Neuronal stem cell (in vitro differentiated cells): ENCODE results near the gene RAPGEF6.

Source experiments
- DNase-seq: peaks from one replicate; pipeline ENCODE4 v3.0.0-alpha.2; 2013; ENCODE audit warnings: low spot score
- H2AFZ ChIP-seq: one replicate; pipeline ENCODE4 v1.6.1; 2013; ENCODE audit warnings: mild to moderate bottlenecking, low read length, inconsistent platforms
- H2AK5ac ChIP-seq: 2 replicates; pipeline ENCODE4 v1.6.1; 2013; ENCODE audit warnings: low read depth, mild to moderate bottlenecking, inconsistent platforms, low read length, moderate library complexity, mixed read lengths
- H2BK120ac ChIP-seq: 2 replicates; pipeline ENCODE4 v1.6.1; 2013; ENCODE audit warnings: low read depth, mild to moderate bottlenecking, inconsistent platforms, low read length, moderate library complexity, mixed read lengths
- H2BK12ac ChIP-seq: one replicate; pipeline ENCODE4 v1.6.1; 2013; ENCODE audit warnings: low read length, inconsistent platforms
- H2BK15ac ChIP-seq: 2 replicates; pipeline ENCODE4 v1.6.1; 2013; ENCODE audit warnings: mild to moderate bottlenecking, low read length, inconsistent platforms, mixed read lengths
- H2BK5ac ChIP-seq: one replicate; pipeline ENCODE4 v1.6.1; 2013; ENCODE audit warnings: inconsistent platforms, mild to moderate bottlenecking, low read length, moderate library complexity
- H3K14ac ChIP-seq: one replicate; pipeline ENCODE4 v1.6.1; 2013; ENCODE audit warnings: low read length, inconsistent platforms
- H3K18ac ChIP-seq: 2 replicates; pipeline ENCODE4 v1.6.1; 2013; ENCODE audit warnings: low read length, inconsistent platforms
- H3K23ac ChIP-seq: 2 replicates; pipeline ENCODE4 v1.6.1; 2013; ENCODE audit warnings: low read depth, mild to moderate bottlenecking, mixed read lengths, low read length, inconsistent platforms; ENCODE audit not compliant: poor library complexity
- H3K27ac ChIP-seq: replicated peaks from 3 replicates; pipeline ENCODE4 v1.5.1; 2013; ENCODE audit warnings: low read length, inconsistent platforms
- H3K27me3 ChIP-seq, 3 experiments: 2 replicates each; pipeline ENCODE4 v1.6.1; 2013; ENCODE audit warnings: low read length in 3 of 3, mild to moderate bottlenecking in 2 of 3, inconsistent platforms in 1 of 3, low read depth in 1 of 3, mixed read lengths in 1 of 3, moderate library complexity in 1 of 3; ENCODE audit not compliant: control insufficient read depth in 3 of 3, insufficient read depth in 3 of 3
- H3K36me3 ChIP-seq, 2 donors: replicated peaks in 1 of 2; 2 replicates each; pipeline ENCODE4 v1.6.1; 2013; ENCODE audit warnings: low read length in 2 of 2; ENCODE audit not compliant: control insufficient read depth in 2 of 2, insufficient read depth in 2 of 2
- H3K4ac ChIP-seq: 2 replicates; pipeline ENCODE4 v1.6.1; 2013; ENCODE audit warnings: inconsistent platforms, mild to moderate bottlenecking, low read length, moderate library complexity
- H3K4me1 ChIP-seq, 2 donors: 1 replicate in 1 of 2; 2 replicates in 1 of 2; pipeline ENCODE4 v1.6.1; 2013; ENCODE audit warnings: low read length in 2 of 2, low read depth in 1 of 2; ENCODE audit not compliant: control insufficient read depth in 2 of 2, insufficient read depth in 1 of 2
- H3K4me2 ChIP-seq: one replicate; pipeline ENCODE4 v1.6.1; 2013; ENCODE audit warnings: mild to moderate bottlenecking, low read length, inconsistent platforms; ENCODE audit not compliant: insufficient read depth, poor library complexity, severe bottlenecking
- H3K4me3 ChIP-seq, 2 donors: 2 replicates each; pipeline ENCODE4 v1.5.1; 2013; ENCODE audit warnings: low read length in 2 of 2, mild to moderate bottlenecking in 2 of 2, inconsistent platforms in 1 of 2, moderate library complexity in 1 of 2
- H3K79me1 ChIP-seq: one replicate; pipeline ENCODE4 v1.6.1; 2013; ENCODE audit warnings: low read depth, mild to moderate bottlenecking, inconsistent platforms, low read length, moderate library complexity
- H3K9ac ChIP-seq: one replicate; pipeline ENCODE4 v1.6.1; 2013; ENCODE audit warnings: mild to moderate bottlenecking, low read depth, low read length, inconsistent platforms; ENCODE audit not compliant: poor library complexity
- H3K9me3 ChIP-seq, 2 donors: replicated peaks in 1 of 2; 2 replicates each; pipeline versions ENCODE3 to v1.6.1; 2013; ENCODE audit warnings: low read length in 2 of 2, mild to moderate bottlenecking in 2 of 2, inconsistent platforms in 1 of 2, low read depth in 1 of 2, mixed read lengths in 1 of 2, moderate library complexity in 1 of 2; ENCODE audit not compliant: control insufficient read depth in 2 of 2, insufficient read depth in 1 of 2
- H4K8ac ChIP-seq: one replicate; pipeline ENCODE4 v1.6.1; 2013; ENCODE audit warnings: low read depth, mild to moderate bottlenecking, inconsistent platforms, low read length, moderate library complexity
- H4K91ac ChIP-seq: one replicate; pipeline ENCODE4 v1.6.1; 2013; ENCODE audit warnings: low read length, low read depth, mild to moderate bottlenecking, inconsistent platforms; ENCODE audit not compliant: poor library complexity
- WGBS, 2 donors: extraction: QIAGEN DNeasy Blood & Tissue Kit; methylation state at CpG; one replicate each; pipeline ENCODE4 v1.1.7; 2013; ENCODE audit warnings: missing lambda C conversion rate in 2 of 2, mixed read lengths in 1 of 2; ENCODE audit not compliant: insufficient read length in 2 of 2, insufficient replicate concordance in 1 of 2; ENCODE audit errors: extremely low coverage in 2 of 2; 5-methylcytosine and 5-hydroxymethylcytosine counted together

RAPGEF6 gene

DNA sequence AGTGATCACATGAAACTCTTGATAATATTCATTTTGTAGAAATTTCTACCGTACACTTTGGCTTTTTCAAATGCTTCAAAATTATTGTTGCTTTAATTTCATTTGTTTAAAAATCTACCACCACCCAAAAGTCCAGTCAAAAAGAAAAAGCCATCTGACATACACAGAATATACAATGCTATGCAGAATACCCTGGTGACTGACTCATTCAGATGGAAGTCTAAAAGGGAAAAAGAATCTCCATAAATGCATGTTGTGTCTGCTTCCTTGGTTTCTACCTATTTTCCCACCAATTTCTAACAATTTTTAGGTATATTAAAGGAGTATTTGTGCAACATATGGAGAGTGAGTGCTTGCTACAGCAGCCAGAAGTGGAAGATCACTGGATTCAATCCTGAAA, 9.3 kb upstream of the RAPGEF6 start:
- WGBS, 2 donors = no CpG with 5 or more reads among the region's 1 CpG
- no peak overlapping the region for H3K4me3 ChIP-seq
- no peaks in the 10 kb centered on the region for H3K79me1 ChIP-seq

DNA sequence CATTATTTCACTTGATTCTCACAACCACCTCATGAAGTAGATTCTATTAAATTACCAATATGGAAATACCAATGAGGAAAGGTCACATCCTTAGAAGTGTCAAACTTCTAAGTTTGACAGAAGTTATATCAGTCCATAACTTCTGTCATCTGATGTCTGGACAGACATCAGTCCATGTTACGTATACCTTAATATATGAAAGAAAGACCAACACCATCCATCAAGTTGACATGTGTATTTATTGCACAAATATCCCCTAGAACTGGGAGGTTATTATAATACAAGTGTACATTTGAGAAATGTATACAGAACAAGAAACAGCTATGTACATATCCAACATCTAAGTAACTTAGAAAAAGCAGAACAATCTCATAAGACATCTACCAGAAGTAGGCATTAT, 6.5 kb upstream of the RAPGEF6 start:
- Histone ChIP-seq H3K18ac (no peak overlapping the region), H3K14ac (no peak overlapping the region), H3K4me1 (peaks cover 0 to 1% of the 10 kb centered on the region in 2 donors), H3K27me3 (no peaks in the 10 kb centered on the region), H3K36me3 (peaks cover 0 to 33% of the 10 kb centered on the region in 2 donors), H3K9me3 (no peaks in the 10 kb centered on the region), H4K8ac (no peak overlapping the region), H2BK12ac (no peak overlapping the region), H3K4me2 (no peak overlapping the region), H2BK5ac (no peak overlapping the region), H3K79me1 (no peaks in the 10 kb centered on the region), H3K9ac (no peak overlapping the region), H2BK15ac (no peak overlapping the region), H3K23ac (no peak overlapping the region), H4K91ac (no peak overlapping the region), H3K4me3 (no peak overlapping the region), H2AK5ac (no peak overlapping the region), H2BK120ac (no peak overlapping the region), H3K4ac (no peak overlapping the region), H2AFZ (no peak overlapping the region), H3K27ac (no peak overlapping the region)
- no CpG with 5 or more reads among the region's 1 CpG for WGBS, 2 donors
- no peak for DNase-seq

More for the DNA sequence above, 9.3 kb upstream of the RAPGEF6 start:
- H3K9ac ChIP-seq = no peak overlapping the region
- H3K9me3 ChIP-seq = no peaks in the 10 kb centered on the region
- H2AFZ ChIP-seq = no peak overlapping the region
- no peak overlapping the region for H3K23ac ChIP-seq
- no peak overlapping the region for H3K4me2 ChIP-seq
- no peak overlapping the region for H2BK5ac ChIP-seq
- H4K91ac ChIP-seq = no peak overlapping the region
- no peak overlapping the region for H2AK5ac ChIP-seq
- H2BK12ac ChIP-seq = no peak overlapping the region
- H3K27me3 ChIP-seq = no peaks in the 10 kb centered on the region
- H2BK120ac ChIP-seq = no peak overlapping the region
- no peak overlapping the region for H3K27ac ChIP-seq
- no peaks in the 10 kb centered on the region for H3K4me1 ChIP-seq
- H3K36me3 ChIP-seq = peaks cover 2 to 51% of the 10 kb centered on the region in 2 donors
- no peak overlapping the region for H3K14ac ChIP-seq
- no peak overlapping the region for H3K4ac ChIP-seq
- H3K18ac ChIP-seq = no peak overlapping the region
- no peak overlapping the region for H2BK15ac ChIP-seq
- DNase-seq = no peak
- no peak overlapping the region for H4K8ac ChIP-seq

DNA sequence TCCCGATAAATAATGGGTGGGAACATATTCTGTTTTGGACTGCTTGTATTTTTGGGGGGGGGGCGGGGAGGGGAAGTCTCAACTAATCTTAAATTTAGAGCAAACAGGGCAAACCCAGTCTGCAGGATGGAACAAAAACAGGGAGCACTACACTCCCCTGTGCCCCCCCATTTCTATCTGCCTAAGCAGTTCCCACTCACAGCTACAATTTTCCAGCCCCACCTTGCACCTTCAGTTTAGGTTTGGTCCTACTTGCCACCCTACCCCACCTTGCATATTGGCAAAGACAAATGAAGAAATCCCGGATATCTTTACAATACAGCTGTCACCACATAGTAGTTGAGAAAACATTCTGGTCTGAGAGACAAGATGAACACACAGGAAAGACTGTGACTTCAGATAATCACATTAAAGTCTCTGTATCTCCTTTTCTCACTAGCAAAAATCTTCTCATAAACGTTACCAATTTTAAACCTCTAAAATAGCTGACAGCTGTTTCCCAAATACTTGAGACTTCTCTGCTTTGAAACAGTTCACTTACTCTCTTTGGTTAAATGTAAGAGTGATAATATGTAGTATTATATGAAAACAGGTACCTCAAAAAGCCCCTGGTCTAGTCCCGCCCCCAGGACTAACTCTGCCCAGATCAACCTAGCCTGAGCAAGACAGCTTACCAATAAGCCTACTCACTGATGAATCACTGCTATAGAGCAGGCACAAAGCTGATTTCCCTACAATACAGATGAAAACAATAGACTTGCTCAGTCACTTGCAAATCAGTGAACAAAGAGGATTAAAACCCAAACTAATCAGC, 5.2 kb upstream of the RAPGEF6 start:
- H3K4me1 ChIP-seq = peaks cover 0 to 2% of the 10 kb centered on the region in 2 donors
- WGBS, 2 donors = 100% methylated on average over 1 of the region's 5 CpGs; no CpG with 5 or more reads in 1 of the 2 donors
- H3K79me1 ChIP-seq = no peaks in the 10 kb centered on the region
- no peak overlapping the region for H2BK120ac ChIP-seq
- H2BK12ac ChIP-seq = no peak overlapping the region
- H3K27ac ChIP-seq = no peak overlapping the region
- H2BK15ac ChIP-seq = no peak overlapping the region
- no peak overlapping the region for H3K4me2 ChIP-seq
- DNase-seq = no peak
- no peak overlapping the region for H4K91ac ChIP-seq
- H3K18ac ChIP-seq = no peak overlapping the region
- H3K4me3 ChIP-seq = no peak overlapping the region
- H3K36me3 ChIP-seq = peaks cover 0 to 22% of the 10 kb centered on the region in 2 donors
- no peak overlapping the region for H2AFZ ChIP-seq
- no peak overlapping the region for H4K8ac ChIP-seq
- no peak overlapping the region for H3K9ac ChIP-seq
- no peak overlapping the region for H2AK5ac ChIP-seq
- no peaks in the 10 kb centered on the region for H3K9me3 ChIP-seq
- no peak overlapping the region for H2BK5ac ChIP-seq
- no peaks in the 10 kb centered on the region for H3K27me3 ChIP-seq
- no peak overlapping the region for H3K14ac ChIP-seq
- no peak overlapping the region for H3K23ac ChIP-seq
- H3K4ac ChIP-seq = no peak overlapping the region

GRCh38 chr5:131639148-131639547, 4.1 kb upstream of the RAPGEF6 start:
- Histone ChIP-seq H3K18ac (no peak overlapping the region), H2AFZ (no peak overlapping the region)

More at GRCh38 chr5:131639148-131639547, 4.1 kb upstream of the RAPGEF6 start:
- no peak overlapping the region for H2AK5ac ChIP-seq
- H3K27ac ChIP-seq = no peak overlapping the region
- no peak overlapping the region for H3K4me3 ChIP-seq
- H3K9me3 ChIP-seq = no peaks in the 10 kb centered on the region
- no peak overlapping the region for H3K4ac ChIP-seq
- no peaks in the 10 kb centered on the region for H3K27me3 ChIP-seq
- no peak for DNase-seq
- no peak overlapping the region for H4K91ac ChIP-seq
- no peaks in the 10 kb centered on the region for H3K79me1 ChIP-seq
- H4K8ac ChIP-seq = no peak overlapping the region
- H3K4me2 ChIP-seq = no peak overlapping the region
- peaks cover 0 to 2% of the 10 kb centered on the region in 2 donors for H3K4me1 ChIP-seq
- H3K23ac ChIP-seq = no peak overlapping the region
- no peak overlapping the region for H3K14ac ChIP-seq
- H2BK12ac ChIP-seq = no peak overlapping the region
- H3K36me3 ChIP-seq = peaks cover 0 to 11% of the 10 kb centered on the region in 2 donors
- no peak overlapping the region for H2BK120ac ChIP-seq
- no peak overlapping the region for H2BK15ac ChIP-seq
- no peak overlapping the region for H3K9ac ChIP-seq
- no peak overlapping the region for H2BK5ac ChIP-seq
